ENCODE data around the gene SCN1B. TPM values are rescaled to one million over a fixed set of nuclear protein-coding genes. Genes with fewer than 3 reads are reported as not detected.
"Not testable (repeated sequence)": the region's sequence is repeated elsewhere in the genome, so short reads cannot be mapped to it uniquely, and the experiment has no call there.

SCN1B gene
- polyA plus RNA-seq, 4 donors: 0.41 to 1.4 (median 1.4) TPM

DNA sequence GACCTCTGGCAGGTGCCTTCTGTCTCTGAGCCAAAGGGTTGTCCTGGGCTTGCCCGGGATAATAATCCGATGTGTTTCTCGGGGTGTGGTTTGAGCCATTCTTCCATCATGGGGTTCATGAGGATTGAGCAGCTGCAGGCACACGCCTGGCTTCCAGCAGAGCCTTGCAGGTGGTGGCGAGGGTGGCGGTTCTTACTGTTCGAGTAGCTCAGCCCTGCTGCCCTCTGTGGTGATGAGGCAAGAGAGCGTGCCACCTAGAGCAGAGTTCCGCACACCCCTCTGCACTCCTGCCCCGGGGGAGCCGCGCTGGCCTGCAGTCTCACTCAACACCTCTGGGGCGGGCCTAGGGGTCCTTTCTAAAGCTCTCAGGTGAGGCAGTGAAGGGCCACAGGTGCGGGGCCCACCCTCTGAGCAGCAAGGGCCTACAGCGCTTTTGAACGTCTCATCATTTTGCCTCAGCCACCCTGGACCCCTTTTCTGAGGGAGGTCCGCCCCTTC, 3.8 kb downstream of the SCN1B start:
- DNase-seq (ENCODE audit: low read depth in 4 of 4, low spot score in 2 of 4): no peak

DNA sequence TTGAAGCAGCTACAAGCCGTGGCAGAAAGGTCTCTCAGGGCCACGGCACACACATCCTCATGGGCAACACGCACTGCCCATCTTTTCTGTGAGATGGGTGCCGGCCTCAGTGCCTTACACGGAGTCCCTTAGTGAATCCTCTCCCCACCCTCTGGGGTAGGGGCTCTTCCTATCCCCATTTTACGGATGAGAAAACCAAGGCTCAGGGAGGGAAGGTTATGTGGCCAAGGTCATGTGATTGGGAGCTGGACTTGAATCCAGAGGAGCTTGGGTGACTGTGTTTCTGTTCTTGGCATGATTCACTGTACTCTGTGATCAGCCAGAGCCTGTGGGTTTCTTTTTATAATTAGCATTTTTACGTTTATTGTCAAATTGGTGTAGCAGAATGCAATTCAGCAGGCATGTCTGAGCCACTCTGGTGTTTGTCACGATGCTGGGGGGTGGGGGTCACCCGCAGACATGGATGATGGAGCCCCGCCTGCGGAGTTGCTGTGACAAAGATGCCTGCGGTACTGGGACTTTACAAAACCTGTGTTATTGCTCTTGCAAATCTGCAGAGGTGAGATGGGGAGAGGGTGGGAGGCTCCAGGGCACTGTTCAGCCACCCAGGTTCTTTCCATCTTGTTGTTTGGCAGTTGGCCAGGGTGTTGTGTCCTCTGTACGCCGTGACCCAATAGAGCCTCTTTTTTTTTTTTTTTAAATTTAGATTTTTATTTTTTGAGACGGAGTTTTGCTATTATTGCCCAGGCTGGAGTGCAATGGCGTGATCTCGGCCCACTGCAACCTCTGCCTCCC, 4.5 kb downstream of the SCN1B start:
- DNase-seq (ENCODE audit: low read depth in 4 of 4, low spot score in 2 of 4): no peak

DNA sequence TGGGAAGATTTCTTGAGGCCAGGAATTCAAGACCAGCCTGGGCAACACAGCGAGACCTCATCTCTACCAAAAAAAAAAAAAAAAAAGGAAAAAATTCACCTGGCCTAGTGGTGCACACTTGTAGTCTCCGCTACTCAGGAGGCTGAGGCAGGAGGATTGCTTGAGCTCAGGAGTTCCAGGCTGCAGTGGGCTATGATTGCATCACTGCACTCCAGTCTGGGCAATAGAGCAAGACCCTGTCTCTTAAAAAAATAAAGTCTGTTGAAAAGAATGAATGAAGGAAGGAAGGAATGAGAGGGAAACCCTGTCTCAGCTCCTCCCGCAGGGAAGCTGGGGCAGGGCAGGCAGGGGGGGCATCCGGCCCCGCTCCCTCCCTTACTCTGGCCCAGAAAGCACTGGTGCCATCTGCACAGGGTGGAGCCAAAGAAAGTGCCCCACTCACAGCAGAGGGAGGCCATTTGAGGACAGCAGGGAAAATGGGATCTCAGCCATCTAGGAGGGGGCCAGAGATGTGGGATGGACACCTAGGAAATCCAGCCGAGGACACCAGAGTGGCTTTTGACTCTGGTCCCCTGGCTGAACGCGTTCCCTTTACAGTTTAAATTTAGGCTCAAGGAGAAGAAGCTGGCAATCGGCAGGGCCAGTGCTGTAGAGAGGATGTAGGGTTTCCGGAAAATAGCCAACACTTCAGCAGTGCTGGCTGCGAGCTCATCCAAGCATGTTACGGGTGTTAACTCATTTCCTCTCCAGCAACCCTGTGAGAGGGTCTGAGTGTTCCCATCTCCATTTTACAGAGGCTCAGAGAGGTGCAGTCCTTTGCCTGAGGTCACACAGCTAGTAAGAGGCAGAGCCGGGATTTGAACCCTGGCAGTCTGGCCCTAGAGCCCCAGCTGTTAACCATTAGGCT, 7.7 kb downstream of the SCN1B start:
- DNase-seq (ENCODE audit: low read depth in 4 of 4, low spot score in 2 of 4): no peak

DNA sequence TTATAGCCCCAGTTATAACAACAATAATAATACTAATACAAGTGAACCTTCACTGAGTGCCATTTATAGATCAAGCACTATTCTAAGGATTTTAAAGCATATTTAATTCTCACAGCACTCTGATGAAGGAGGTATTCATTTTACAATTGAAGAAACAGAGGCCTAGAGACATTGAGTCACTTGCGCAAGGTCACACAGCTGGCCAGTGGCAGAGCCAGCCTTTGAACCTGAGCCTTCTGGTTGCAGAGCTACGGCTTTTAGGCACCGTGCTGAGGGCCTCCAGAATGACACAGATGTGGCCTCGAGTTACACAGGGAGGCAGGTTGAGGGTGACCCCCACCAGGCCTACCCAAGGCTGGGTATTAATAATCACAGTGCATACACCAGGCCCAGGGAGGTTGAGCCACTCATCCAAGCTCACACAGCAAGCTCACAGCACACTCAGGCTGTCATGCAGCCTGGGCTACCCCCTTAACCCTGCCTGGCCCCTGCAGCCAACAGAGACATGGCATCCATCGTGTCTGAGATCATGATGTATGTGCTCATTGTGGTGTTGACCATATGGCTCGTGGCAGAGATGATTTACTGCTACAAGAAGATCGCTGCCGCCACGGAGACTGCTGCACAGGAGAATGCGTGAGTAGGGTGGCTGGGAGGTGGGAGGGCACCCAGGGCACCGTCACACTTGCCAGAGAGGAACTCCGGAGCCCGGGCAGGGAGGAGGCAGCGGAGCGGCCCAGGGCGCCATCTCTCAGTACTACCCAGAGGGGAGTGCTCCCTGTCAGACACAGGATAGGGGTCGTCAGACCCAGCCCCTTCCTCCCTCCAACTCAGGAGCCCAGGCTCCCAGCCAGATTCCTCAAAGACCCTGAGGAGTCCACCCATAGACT, 8.6 kb downstream of the SCN1B start:
- no peak for DNase-seq (ENCODE audit: low read depth in 4 of 4, low spot score in 2 of 4)

DNA sequence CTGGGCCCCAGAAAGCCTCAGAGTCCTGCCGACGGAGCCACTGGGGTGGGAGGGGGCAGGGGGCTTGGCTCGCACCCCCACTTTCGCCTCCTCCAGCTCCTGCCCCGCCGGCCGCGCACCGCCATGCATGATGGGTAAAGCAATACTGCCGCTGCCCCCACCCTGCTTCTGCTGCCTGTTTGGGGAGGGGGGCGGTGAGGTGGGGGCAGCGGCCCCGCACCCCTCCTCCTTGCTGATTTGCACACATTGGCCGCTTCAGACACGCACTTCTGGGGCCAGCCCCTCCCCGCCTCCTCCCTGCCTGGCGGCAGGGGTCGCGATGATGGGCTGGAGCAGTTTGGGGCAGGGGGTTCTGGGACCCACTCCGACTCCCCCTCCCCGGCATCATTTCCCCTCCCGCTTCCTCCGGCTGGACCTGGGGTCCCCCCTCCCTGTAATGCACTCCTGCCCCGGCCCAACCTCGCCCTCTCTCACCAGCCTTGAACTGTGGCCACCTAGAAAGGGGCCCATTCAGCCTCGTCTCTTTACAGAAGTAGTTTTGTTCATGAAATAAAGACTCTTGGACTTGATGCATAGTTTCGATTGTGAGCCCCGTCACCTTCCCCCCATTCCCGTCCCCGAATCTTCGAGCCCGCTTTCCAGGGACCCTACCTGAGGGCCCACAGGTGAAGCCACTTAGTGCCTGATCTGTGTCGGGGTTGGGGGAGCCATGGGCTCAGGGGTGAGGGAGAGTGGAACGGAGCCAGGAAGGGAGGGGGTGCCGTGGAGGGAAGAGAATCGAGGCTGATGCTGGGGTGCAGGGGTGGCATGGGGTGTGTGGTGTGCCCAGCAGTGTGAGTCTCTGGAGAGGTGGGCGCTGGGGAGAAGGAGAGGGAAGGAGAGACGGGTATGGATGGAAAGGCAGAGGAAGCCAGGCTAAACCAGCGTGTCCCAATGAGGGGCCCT, 9.9 kb downstream of the SCN1B start:
- no peak for DNase-seq (ENCODE audit: low read depth in 4 of 4, low spot score in 2 of 4)

DNA sequence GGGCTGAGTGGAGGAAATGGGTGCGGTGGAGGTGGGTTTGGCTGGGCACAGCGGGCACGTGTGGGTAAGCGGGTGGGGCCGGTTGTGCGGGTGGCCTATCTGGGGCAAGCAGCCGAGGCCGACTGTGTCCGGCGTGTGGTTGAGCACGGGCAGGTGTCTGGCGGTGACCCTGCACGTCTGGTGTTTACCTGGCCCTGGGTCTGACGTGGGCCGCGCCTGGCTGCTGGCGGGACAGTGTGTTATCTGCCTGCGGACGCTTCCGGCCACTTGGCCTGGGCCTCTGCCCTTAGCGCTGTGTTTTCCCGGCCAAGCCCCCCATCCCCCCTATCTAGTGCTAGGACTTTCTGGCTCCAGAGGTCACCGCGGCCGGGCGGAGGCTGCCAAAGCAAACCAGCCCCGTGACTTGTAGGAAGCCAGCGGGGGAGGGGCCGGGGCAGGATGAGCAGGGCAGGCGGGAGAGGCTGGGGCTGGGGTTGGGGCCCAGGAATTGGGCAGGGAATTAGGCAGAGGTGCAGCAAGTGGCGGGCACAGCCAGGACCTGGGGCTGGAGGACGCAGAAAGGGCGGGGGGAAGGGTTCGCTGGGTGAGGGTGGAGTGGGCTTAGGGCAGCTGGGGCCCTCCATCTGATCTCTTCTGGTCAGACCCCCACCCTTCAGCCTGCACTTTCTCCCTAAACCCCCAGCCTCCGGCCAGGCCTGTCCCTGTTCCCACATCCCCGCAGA, 10.7 kb downstream of the SCN1B start:
- no peak for DNase-seq (ENCODE audit: low read depth in 4 of 4, low spot score in 2 of 4)

DNA sequence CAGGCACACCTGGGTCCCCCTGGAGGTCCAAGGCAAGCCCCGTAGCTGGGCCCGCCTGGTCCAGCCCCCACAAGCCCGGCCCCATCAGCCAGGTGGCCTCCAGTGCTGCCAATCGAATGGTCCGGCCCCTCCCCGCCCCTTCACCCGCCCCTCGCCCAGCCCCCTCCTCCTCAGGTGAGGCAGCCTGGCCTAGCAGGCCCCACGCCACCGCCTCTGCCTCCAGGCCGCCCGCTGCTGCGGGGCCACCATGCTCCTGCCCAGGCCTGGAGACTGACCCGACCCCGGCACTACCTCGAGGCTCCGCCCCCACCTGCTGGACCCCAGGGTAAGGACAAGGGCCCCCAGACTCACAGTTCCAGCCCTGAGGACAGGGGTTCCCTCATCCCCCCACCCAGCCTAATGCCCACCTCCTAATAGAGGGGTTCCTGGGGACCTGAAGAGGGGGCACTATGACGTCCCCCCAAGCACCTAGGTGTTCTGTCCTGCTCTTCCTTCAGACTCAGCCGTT, 11.3 kb downstream of the SCN1B start, which contains the start of gene HPN:
Gene HPN, plus strand, starts transcription at position 174 of the 508 bp plus-strand sequence. CDS start 786 bp downstream, outside the sequence.
- no peak for DNase-seq (ENCODE audit: low read depth in 4 of 4, low spot score in 2 of 4)

DNA sequence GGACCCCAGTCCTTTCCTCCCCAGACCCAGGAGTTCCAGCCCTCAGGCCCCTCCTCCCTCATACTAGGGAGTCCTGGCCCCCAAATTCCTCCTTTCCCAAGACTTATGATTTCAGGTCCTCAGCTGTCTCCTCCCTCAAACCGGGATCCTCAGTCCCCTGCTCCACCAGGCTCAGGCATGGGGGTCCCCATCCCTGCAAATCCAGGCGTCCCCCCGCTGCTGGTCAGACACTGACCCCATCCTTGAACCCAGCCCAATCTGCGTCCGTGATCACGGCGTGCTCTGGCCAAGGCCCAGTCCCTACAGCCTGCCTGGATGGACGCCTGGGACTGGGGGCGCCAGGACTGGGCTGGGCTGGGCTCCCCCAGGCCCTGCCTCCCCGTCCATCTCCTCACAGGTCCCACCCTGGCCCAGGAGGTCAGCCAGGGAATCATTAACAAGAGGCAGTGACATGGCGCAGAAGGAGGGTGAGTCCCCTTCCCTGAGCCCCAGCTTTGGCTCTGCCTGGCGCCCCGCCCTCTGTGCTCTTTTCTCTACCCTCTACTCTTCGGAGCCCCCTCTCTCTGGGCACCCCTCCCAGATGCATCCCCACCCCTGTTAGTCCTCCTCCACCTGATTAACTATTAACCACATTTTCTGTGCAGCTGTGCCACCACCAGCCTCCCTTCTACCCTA, 11.9 kb downstream of the SCN1B start:
- no peak for DNase-seq (ENCODE audit: low read depth in 4 of 4, low spot score in 2 of 4)

DNA sequence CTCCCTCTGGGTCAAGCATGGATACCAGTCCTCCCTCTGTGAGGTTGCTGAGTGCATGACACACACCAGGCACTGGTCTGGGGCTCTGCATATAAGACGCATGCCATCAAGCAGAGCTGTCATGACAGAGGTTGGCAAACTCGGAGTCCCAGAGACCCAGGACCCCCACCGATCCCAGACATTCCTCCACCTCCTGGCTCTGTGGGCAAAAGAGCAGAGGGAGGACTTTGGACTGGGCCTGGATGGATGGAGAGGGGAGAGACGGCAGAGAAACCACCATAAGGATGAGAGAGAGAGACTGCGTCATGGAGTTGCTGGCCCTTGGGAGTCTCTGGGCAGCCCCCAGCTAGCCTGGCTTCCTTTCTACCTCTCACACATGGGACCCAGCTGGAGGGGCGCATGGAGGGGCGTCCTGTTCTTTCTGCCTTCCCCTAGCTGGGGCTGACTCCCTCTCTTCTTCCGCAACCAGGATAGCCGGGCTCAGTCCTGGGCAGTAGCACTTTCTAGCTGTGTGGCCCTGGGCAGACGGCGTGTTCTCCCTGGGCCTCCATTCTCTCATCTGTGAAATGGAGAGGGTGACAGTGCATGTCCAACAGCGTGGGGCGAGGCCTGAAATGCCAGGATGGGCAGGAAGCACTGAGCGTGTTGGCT, 12.8 kb downstream of the SCN1B start:
- no peak for DNase-seq (ENCODE audit: low read depth in 4 of 4, low spot score in 2 of 4)

DNA sequence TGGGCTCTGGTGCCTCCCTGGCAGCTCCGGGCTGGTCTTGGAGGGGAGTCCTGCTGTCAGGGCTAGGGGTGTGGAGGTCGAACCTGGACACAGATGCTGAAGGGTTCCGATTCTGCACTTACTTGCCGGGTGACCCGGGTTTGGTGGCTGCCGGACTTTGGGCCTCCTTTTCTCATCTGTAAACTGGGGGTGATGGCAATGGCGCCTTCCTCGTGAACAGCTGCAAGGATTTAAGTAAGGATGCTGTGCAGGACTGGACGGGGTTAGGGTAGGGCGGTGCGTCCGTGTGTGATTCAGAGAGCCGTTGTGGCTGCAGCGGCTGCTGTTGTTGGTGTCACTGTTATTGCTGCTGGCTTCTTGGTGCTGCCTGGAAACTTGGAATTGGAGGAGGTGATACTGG, 13.6 kb downstream of the SCN1B start:
- DNase-seq (ENCODE audit: low read depth in 4 of 4, low spot score in 2 of 4): no peak

DNA sequence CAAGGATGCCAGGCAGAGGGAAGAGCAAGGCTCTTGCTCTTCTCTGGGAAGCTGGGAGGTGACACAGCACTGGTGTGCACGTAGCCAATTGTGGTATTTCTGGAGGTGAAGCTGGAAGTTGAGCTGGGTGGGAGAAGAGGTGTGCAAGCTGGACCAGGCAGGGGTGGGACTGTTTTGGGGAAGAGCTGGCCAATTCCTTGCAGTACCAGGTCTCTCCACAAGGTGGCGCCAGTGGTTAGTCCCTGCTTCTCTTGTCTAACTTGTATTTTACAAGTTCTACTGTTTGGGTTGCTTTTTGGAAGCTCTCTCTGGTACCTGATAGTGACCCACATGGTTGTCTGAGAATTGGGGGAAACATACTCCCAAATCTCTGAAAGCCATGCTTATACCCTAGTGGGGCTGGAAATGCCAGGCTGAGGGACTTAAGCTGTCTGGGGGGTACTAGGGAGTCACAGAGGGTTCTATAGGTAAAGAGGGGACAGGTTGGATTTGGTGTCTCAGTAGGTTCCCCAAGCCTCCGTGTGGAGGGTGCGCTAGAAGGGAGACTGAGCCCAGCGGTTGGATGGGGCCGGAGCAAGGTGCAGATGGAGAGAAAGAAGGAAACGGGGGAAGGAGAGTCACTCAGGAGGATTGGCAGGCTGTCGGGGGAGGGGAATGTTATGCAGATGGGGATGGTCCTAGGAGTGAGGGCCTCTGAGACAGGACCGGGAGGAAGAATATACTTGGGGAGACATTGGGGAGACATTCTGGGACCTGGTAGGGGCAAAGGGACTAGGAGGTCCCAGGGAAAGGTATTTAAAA, 14.2 kb downstream of the SCN1B start:
- no peak for DNase-seq (ENCODE audit: low read depth in 4 of 4, low spot score in 2 of 4)

DNA sequence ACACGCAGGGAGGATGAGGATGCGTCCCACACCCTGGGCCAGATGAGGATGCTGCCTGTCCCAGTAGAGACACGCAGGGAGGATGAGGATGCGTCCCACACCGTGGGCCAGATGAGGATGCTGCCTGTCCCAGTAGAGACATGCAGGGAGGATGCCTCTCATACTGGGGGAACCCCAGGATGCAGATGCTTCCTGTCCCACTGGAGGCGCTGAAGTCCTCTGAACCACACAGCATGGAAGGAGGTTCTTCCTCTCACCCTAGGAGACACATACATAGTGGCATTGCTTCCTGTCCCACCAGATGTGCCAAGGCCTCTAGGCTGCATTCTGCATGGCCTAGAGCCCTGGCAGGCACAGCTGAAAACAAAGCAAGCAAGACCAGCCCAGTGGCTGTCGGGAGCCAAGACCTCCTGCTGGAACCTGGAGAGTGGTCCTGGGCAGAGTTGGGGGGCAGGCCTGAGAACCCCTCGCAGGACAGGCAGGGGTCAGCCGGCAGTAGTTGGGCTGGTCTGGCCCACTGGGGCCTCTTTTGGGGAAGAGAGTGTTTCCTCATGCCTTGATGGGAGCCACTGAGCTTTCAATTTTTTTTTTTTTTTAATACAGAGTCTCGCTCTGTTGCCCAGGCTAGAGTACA, 15.5 kb downstream of the SCN1B start:
- no peak for DNase-seq (ENCODE audit: low read depth in 4 of 4, low spot score in 2 of 4)

DNA sequence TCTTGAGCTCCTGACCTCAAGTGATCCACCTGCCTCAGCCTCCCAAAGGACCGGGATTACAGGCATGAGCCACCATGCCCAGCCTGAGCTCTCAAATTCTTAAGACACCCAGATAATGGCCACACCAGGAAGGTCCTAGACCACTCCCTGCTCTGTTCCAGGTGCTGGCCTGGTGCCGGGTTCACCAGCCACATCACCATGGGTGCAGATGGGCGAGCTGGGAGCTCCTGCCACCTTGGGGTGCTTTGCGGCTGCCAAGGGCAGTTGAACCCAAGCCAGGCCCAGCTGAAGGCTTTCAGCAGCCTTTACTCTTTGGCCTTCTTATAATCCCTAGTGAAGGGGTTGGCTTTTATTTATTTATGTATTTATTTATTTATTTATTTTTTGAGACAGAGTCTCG, 16.2 kb downstream of the SCN1B start:
- DNase-seq (ENCODE audit: low read depth in 4 of 4, low spot score in 2 of 4): no peak

DNA sequence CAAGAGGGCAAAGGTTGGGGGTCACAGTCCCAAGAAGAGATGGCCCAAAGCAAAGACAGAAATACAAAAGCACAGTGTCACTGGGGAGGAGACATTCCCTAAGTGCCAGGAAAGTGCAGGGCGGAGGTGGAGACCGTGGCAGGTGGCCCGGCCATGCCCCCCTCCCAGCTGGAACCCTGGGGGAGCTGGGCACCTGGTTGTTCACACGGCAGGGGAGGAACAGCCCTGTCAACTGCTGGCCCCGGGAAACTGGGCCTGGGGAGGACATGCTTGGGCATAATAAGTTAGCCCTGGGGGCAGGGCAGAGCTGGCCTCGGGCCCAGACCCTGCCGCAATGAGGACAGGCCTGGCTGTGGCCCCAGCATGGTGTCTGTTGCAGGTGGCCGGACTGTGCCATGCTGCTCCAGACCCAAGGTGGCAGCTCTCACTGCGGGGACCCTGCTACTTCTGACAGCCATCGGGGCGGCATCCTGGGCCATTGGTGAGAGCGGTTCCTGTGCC, 18.7 kb downstream of the SCN1B start:
- DNase-seq (ENCODE audit: low read depth in 4 of 4, low spot score in 2 of 4): no peak

DNA sequence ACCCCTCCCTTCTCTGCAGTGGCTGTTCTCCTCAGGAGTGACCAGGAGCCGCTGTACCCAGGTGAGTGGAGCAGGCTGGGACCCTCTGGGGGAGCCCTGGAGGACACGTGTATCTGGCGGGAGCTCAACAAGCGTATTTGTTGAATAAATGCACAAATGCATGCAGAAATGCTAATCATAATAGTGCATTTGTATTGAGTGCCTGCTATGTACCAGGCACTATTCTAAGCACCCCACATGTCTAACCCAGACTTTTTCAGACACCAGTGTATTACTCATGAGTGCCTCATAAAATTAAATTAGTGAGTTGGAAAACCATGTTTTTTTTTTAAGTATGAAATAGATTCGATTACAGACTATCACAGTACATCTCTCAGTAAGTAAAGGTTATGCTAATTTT, 19.2 kb downstream of the SCN1B start:
- DNase-seq (ENCODE audit: low read depth in 4 of 4, low spot score in 2 of 4): no peak

DNA sequence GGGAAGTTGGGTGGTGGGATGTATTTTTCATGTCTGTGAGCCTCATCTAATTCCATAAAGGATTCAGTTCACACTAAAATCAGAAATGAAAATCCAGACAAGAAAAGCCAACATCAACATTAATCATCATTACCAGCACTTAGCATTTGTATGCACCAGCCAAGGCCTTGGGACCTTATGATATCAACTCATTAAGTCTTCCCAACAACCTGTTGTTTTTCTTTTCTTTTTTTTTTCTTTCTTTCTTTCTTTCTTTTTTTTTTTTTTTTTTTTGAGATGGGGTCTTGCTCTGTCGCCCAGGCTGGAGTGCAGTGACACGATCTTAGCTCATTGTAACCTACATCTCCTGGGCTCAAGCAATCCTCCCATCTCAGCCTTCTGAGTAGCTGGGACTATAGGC, 20.4 kb downstream of the SCN1B start:
- not testable (repeated sequence) for DNase-seq (ENCODE audit: low read depth in 4 of 4, low spot score in 2 of 4)
